ENCODE results near the gene BTK.

BTK gene

GRCh38 chrX:101393530-101394305 is 7.7 kb upstream of the BTK start:
- no peak for DNase-seq

GRCh38 chrX:101391831-101392230 is 5.8 kb upstream of the BTK start:
- DNase-seq: no peak

DNA sequence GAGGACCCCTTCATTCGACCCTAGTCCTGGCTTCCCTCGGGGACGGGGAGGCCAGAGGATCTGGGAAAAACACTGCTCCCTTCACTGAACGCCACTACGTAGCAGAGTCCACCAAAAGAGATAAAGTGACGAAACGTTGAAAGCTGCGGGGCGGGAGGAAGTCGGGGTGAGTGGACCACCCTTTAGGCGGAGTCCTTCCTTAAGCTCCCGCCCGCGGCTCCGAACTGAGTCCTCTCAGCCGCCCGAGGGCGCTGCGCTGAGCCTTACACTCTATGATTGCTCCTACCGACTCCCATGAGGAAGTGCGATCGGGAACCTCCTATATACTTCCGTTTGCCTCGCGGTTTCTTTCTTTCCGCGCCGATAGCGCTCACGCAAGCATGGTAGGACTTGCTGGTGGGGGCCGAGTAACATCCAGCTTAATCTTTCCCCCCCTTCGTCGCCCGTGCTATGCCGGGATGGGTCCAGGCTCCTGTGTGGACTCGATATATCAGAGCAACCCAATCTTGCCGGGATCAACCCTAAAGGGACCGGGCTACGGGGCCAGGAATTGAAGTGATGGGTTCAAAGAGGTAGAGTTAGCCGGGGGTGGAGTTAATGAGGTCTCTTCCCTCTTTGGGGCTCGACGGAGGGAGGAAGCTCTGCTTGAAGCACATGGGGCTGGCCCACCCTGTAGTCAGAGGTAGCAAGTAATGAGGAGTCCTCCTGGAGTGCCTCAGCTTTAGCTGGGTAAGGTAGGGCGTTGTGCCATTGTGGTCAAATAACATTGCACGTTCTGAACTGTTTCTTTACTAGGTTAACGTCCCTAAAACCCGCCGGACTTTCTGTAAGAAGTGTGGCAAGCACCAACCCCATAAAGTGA is 4.9 kb upstream of the BTK start, which contains the start of gene RPL36A:
RPL36A (plus strand) TSS at position 348 of the 862 bp plus-strand sequence; CDS start at position 381, 33 bp downstream.
- peak; percentile 97 for DNase-seq

- DNase-seq: no peak
These were observed 2.6 kb upstream of the BTK start for GRCh38 chrX:101388604-101389003.

GRCh38 chrX:101386542-101386885 is 523 bp upstream of the BTK start:
- no peak for DNase-seq

DNA sequence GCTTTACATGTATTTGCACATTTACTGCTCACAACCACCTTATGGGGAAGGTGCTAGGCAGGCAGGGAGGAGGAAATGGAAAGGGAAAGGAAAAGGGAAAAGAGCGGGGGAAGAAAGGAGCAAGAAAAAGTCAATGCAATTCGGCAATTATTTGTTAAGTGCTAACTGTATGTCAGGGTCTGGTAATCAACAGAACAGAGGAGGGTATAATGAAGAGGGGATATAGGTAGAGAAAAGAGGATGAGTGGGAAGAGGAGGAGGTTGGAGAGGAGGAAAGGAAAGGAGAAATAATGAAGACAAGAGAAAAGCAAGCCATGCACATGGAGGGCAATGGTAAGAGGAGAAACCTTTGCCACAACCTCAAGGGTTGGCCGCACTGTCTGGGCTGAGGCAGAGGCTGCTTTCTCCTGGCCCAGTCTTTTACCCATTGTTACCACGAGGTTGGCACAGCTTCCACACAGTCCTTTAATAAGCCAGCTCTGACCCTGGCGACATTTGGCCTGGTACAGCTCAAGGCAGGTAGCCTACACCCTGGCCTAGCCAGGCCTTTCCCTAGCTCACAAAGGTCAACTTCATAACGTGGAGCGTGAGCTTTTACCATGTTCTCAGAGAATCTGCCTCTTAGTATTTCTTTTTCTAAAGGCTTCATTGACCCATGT is 836 bp downstream of the BTK start:
- no peak for DNase-seq

GRCh38 chrX:101383679-101384205 is 2.2 kb downstream of the BTK start:
- DNase-seq: peak; percentile 49

GRCh38 chrX:101377547-101377946 is 8.4 kb downstream of the BTK start:
- DNase-seq: no peak

GRCh38 chrX:101370888-101371504 is 15.0 kb downstream of the BTK start:
- DNase-seq: no peak

DNA sequence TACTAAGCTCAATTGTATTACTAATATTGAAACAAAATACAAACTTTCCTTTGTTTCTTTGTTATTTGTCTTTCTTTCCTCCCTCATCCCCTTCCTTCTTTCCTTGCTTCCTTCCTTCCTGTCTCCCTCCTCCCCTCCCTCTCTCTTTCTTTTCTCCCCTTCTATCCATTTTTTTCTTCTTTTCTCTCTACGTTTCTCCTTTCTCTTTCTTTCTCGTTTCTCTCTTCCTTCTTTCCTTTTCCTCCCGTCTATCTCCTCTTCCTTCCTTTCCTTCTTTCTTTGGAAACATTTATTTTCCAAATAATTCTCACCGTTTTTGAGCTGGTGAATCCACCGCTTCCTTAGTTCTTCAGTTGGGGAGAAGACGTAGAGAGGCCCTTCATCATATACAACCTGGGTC is 16.3 kb downstream of the BTK start:
- DNase-seq: no peak

DNA sequence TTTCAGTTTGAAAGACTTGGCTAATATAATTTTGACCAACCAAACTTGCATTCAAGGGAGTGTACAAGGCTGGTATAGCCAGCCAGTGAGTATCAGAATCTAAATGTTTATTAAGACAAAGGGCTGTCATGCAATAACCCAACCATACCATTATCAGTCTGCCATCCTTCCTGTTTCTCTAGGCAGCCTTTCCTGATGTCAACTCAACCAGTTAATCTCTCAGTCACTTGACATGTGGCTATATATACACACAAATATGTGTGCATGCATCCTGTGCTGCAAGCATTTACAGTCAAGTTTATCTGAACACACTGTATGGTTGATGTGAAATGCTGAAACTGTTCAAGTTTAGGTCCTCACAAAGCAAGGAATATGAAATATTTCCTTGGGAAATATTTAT is 17.2 kb downstream of the BTK start:
- DNase-seq: peak; percentile 60

- no peak for DNase-seq
These were observed 20.6 kb downstream of the BTK start for GRCh38 chrX:101365301-101365795.

DNA sequence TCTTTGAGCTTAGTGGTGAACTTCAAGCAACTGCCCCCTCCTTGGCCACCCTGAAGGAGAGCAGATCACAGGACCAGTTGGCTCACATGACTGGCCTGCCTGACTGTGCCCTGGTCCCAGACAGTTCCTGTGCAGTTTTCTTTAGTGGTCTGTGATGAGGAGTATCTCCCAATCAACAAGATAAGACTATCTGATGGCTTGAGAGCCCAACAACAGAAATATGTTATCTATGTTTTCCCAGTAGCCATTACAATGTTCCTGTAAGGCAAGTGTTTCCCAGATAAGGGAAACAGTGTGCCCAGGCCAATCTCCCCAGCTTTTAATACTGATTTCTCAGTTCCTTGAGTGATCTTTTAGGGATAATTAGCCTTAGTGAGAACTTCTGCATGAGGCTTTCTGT is 23.2 kb downstream of the BTK start:
- DNase-seq: peak; percentile 32

DNA sequence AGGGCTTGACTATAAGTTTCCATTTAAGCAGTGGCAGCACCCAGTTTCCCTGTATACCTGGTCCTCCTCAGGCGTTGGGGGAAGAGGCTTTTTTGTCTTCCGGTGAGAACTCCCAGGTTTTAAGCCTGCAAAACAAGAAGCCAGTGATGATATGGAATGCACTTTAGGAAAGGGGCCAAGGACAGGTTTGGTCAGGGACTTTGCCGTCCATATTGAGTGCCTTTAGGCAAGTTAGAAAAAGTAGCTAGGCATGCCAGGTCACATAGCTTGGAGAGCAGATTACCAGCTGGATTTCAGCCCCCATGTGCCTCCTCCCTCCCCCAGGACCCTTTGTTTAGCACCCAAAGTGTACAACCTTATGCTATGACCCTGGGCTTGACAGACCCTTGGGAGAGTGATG is 23.9 kb downstream of the BTK start:
- DNase-seq: no peak

DNA sequence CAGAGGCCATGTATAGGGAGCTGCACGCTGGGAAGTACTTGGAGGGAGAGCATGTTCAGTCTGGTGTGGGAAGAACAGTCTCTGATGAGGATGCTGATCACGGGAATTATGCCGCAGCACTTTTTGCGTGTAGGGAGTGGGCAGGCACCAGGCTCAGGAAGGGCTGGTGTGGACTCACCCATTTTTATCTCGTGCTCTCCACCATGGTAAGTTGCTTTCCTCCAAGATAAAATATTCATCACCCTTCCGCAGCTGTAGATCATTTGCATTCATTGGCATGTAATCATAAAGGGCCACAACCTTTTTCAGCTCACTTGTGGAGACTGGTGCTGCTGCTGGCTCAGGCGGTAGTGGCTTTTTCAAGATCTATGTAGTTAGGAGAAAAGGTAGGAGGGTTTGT is 25.6 kb downstream of the BTK start:
- DNase-seq: peak; percentile 86

GRCh38 chrX:101359966-101360365 is 26.0 kb downstream of the BTK start:
- no peak for DNase-seq

DNA sequence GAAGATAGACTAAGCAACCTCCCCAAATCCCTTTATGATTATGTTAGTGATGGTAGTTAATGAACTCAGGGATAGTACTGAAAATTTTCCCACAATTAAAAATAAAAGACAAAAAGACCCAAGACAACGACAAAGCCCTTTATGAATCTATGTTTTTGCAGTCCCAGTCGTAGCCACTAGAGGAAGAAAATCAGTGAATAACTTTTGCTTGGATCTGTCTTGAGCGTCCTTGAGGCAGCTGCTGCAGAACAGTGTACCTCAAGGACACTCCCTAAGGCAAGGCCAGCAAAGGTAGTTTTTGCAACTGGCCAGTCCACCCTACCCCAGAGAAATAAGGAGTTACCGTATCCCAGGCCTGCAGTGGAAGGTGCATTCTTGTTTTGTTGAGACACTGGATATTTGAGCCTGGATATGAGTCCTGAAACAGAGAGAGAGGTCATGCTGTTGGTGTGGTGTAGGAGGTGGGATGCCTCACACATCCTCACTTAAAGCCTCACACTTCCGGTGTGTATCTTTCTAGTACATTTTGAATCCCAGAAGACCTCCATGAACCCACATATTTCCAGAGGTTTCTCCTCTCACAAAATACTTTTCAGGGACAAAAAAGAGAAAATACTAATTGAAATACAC is 28.7 kb downstream of the BTK start:
- DNase-seq: peak; percentile 56

DNA sequence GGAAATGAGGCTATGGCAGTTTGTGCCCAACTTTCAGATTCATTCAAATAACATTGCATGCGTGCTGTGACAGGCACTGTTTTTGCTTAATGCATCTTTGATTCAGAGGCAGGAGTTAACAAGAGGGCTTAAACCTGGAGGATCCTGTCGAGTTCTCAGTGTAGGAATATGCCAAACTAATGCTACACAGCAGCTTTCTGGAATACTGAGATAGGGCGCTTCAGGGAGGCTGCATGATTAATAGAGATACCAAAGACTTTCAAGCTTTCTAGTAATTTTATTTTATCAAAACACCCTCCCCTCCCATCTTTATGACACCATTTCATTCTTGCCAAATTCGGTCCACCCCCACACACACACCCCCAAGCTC is 36.8 kb downstream of the BTK start:
- DNase-seq: peak; percentile 35

- DNase-seq: peak; percentile 87
These were observed 37.4 kb downstream of the BTK start, which contains the start of gene TIMM8A for GRCh38 chrX:101348452-101349192. TSS of gene TIMM8A (minus strand) at chrX:101348742. CDS start at chrX:101348664, 78 bp downstream.

GRCh38 chrX:101347859-101348451 is 38.0 kb downstream of the BTK start:
- no peak for DNase-seq

DNA sequence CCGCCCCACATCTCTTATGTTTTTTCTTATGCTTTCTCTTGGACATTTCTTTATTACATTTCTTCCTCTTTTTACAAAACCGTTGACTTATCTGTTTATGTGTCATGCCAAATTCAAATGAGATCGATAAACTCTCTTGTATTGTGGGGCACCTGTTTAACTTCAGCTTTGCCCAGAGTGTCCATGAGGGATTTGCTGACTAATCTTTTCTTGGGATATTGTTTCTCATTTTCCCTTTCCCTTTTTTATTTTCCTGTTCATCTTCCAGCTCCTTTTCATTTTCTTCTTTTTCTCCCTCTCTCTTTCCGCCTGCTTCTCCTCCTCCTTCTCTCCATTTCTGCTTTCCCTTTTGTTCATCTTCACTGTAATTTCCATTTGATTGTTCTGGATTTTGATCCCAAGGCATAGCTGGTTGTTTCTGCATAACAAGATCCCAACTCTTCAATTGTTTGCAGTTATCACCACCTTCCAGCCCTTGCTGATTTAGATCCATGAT is 48.2 kb downstream of the BTK start:
- no peak for DNase-seq
